H1 (cell line): ENCODE measurements around the gene NUDT9. TPM values are rescaled to one million over a fixed set of nuclear protein-coding genes. Genes with fewer than 3 reads are reported as not detected.

ENCODE experiments used
- CTCF ChIA-PET: fragments of 300-600 bp; sonication (Branson Sonifier 250); formaldehyde crosslinking; loops from one replicate; lab custom pipeline; 2021; ENCODE audit not compliant: partially characterized antibody; lab: Charles Lee
- POLR2A ChIA-PET: fragments of 300-600 bp; sonication (Branson Sonifier 250); formaldehyde crosslinking; loops from one replicate; lab custom pipeline; 2021; ENCODE audit warnings: inconsistent platforms; ENCODE audit not compliant: partially characterized antibody; lab: Charles Lee
- DNase-seq, 2 experiments: peaks; one replicate each; pipeline versions ENCODE4 v3.0.0 to v3.0.0-alpha.2; 2010 to 2022; ENCODE audit warnings: low spot score in 2 of 2, low read depth in 1 of 2, mixed read lengths in 1 of 2
- FAIRE-seq: peaks from 2 replicates; lab custom pipeline; 2011; peaks lifted over from hg19 to GRCh38; lab: Jason Lieb, UNC
- H2AFZ ChIP-seq: 2 replicates; pipeline ENCODE4 v1.8.1; 2012; ENCODE audit warnings: low read length, inconsistent platforms
- H2AK5ac ChIP-seq: 2 replicates; pipeline ENCODE4 v1.6.1; 2013; ENCODE audit warnings: low read depth, low read length
- H2BK120ac ChIP-seq: replicated peaks from 2 replicates; pipeline ENCODE3; 2013; ENCODE audit warnings: low read depth, low read length, inconsistent platforms
- H2BK12ac ChIP-seq: 2 replicates; pipeline ENCODE4 v1.6.1; 2013; ENCODE audit warnings: low read depth, low read length
- H2BK15ac ChIP-seq: 2 replicates; pipeline ENCODE4 v1.6.1; 2013; ENCODE audit warnings: low read length
- H2BK20ac ChIP-seq: 2 replicates; pipeline ENCODE4 v1.6.1; 2013; ENCODE audit warnings: low read length
- H2BK5ac ChIP-seq: 2 replicates; pipeline ENCODE4 v1.6.1; 2013; ENCODE audit warnings: low read depth, low read length
- H3K14ac ChIP-seq: 2 replicates; pipeline ENCODE4 v1.6.1; 2013; ENCODE audit warnings: inconsistent platforms; ENCODE audit not compliant: insufficient read length
- H3K18ac ChIP-seq: 2 replicates; pipeline ENCODE4 v1.6.1; 2013; ENCODE audit warnings: low read length; ENCODE audit errors: extremely low read depth
- H3K23ac ChIP-seq: 2 replicates; pipeline ENCODE4 v1.6.1; 2013; ENCODE audit warnings: inconsistent platforms; ENCODE audit not compliant: insufficient read length
- H3K23me2 ChIP-seq: 2 replicates; pipeline ENCODE4 v1.6.1; 2013; ENCODE audit warnings: low read depth, low read length
- H3K27ac ChIP-seq: 2 replicates; pipeline ENCODE4 v1.6.1; 2011; ENCODE audit warnings: low read depth, low read length, inconsistent platforms
- H3K27me3 ChIP-seq, 4 experiments: replicated peaks in 1 of 4; 1 replicate in 1 of 4; 2 replicates in 3 of 4; pipeline versions ENCODE4 v1.6.1 to v1.8.1; 2011 to 2013; ENCODE audit warnings: low read length in 3 of 4, mild to moderate bottlenecking in 3 of 4, inconsistent platforms in 2 of 4, mixed read lengths in 2 of 4, moderate library complexity in 1 of 4; ENCODE audit not compliant: control insufficient read depth in 3 of 4, insufficient read depth in 3 of 4; ENCODE audit errors: extremely low read depth in 1 of 4
- H3K36me3 ChIP-seq, 4 experiments: 2 replicates each; pipeline versions ENCODE4 v1.6.1 to v1.8.1; 2011 to 2013; ENCODE audit warnings: mild to moderate bottlenecking in 4 of 4, low read length in 3 of 4, moderate library complexity in 2 of 4, control low read depth in 1 of 4, inconsistent platforms in 1 of 4; ENCODE audit not compliant: insufficient read depth in 4 of 4, control insufficient read depth in 2 of 4
- H3K4ac ChIP-seq: replicated peaks from 2 replicates; pipeline ENCODE3; 2013; ENCODE audit warnings: low read length, low read depth, mixed read lengths, inconsistent platforms; ENCODE audit not compliant: insufficient read length
- H3K4me1 ChIP-seq, 4 experiments: replicated peaks in 1 of 4; 1 replicate in 1 of 4; 2 replicates in 3 of 4; pipeline versions ENCODE4 v1.6.1 to v1.8.1; 2011 to 2013; ENCODE audit warnings: low read length in 3 of 4, inconsistent platforms in 2 of 4, mixed read lengths in 1 of 4; ENCODE audit not compliant: insufficient read depth in 4 of 4, control insufficient read depth in 3 of 4
- H3K4me2 ChIP-seq, 2 experiments: 2 replicates each; pipeline versions ENCODE4 v1.6.1 to v1.8.1; 2011 to 2013; ENCODE audit warnings: low read depth in 2 of 2, low read length in 2 of 2, control low read depth in 1 of 2, inconsistent platforms in 1 of 2, mild to moderate bottlenecking in 1 of 2; ENCODE audit not compliant: insufficient read depth in 1 of 2
- H3K4me3 ChIP-seq, 4 experiments: fragments of 200-600, 300-600 bp in 1 of 4; sonication (generic), shearing (Covaris generic), sonication (Bioruptor Twin) in 1 of 4; 2 replicates each; pipeline versions ENCODE4 v1.5.1 to v1.8.1; 2011 to 2016; ENCODE audit warnings: low read length in 4 of 4, low read depth in 3 of 4, control low read depth in 2 of 4, inconsistent platforms in 2 of 4, mild to moderate bottlenecking in 2 of 4, mixed read lengths in 1 of 4, moderate library complexity in 1 of 4; ENCODE audit not compliant: insufficient read depth in 2 of 4; ENCODE audit errors: extremely low read depth in 1 of 4
- H3K56ac ChIP-seq: replicated peaks from 2 replicates; pipeline ENCODE3; 2013; ENCODE audit warnings: low read depth, mild to moderate bottlenecking, mixed read lengths, low read length, inconsistent platforms; ENCODE audit not compliant: insufficient read length
- H3K79me1 ChIP-seq: 2 replicates; pipeline ENCODE4 v1.6.1; 2013; ENCODE audit warnings: low read depth, low read length, control low read depth
- H3K79me2 ChIP-seq, 2 experiments: 2 replicates each; pipeline versions ENCODE4 v1.6.1 to v1.8.1; 2012 to 2013; ENCODE audit warnings: low read length in 2 of 2, mild to moderate bottlenecking in 2 of 2, inconsistent platforms in 1 of 2; ENCODE audit not compliant: insufficient read depth in 2 of 2, control insufficient read depth in 1 of 2
- H3K9ac ChIP-seq, 4 experiments: replicated peaks in 1 of 4; 1 replicate in 1 of 4; 2 replicates in 3 of 4; pipeline versions ENCODE4 v1.6.1 to v1.8.1; 2011 to 2013; ENCODE audit warnings: low read depth in 3 of 4, low read length in 3 of 4, control low read depth in 2 of 4, mild to moderate bottlenecking in 2 of 4, moderate library complexity in 2 of 4, inconsistent platforms in 1 of 4; ENCODE audit errors: extremely low read depth in 1 of 4
- H3K9me3 ChIP-seq, 2 experiments: 2 replicates each; pipeline versions ENCODE4 v1.6.1 to v1.8.1; 2012 to 2013; ENCODE audit warnings: mild to moderate bottlenecking in 2 of 2, moderate library complexity in 2 of 2, control low read depth in 1 of 2, inconsistent platforms in 1 of 2, low read depth in 1 of 2, low read length in 1 of 2, mixed read lengths in 1 of 2; ENCODE audit not compliant: insufficient read depth in 2 of 2
- H4K20me1 ChIP-seq, 2 experiments: replicated peaks in 1 of 2; 2 replicates each; pipeline versions ENCODE3 to v1.8.1; 2011 to 2013; ENCODE audit warnings: inconsistent platforms in 2 of 2, low read length in 2 of 2, mild to moderate bottlenecking in 1 of 2; ENCODE audit not compliant: insufficient read depth in 2 of 2, control insufficient read depth in 1 of 2
- H4K5ac ChIP-seq: 2 replicates; pipeline ENCODE4 v1.6.1; 2013; ENCODE audit warnings: low read length, low read depth, mixed read lengths, inconsistent platforms; ENCODE audit not compliant: insufficient read length
- H4K8ac ChIP-seq: 2 replicates; pipeline ENCODE4 v1.8.0; 2013; ENCODE audit warnings: mild to moderate bottlenecking, moderate library complexity, low read length, inconsistent platforms; ENCODE audit not compliant: insufficient read depth; ENCODE audit errors: extremely low read depth
- H4K91ac ChIP-seq: replicated peaks from 2 replicates; pipeline ENCODE3; 2013; ENCODE audit warnings: low read length, mixed read lengths, inconsistent platforms; ENCODE audit not compliant: insufficient read length
- WGBS, 2 experiments: shearing (Covaris generic) in 1 of 2; methylation state at CpG; one replicate each; pipeline versions ENCODE4 v1.1.6 to v1.1.7; 2013 to 2015; ENCODE audit warnings: low lambda C conversion rate in 2 of 2, mixed read lengths in 2 of 2, inconsistent platforms in 1 of 2, low coverage in 1 of 2, missing lambda C conversion rate in 1 of 2; ENCODE audit not compliant: insufficient replicate concordance in 2 of 2, insufficient coverage in 1 of 2, insufficient read length in 1 of 2; ENCODE audit errors: extremely low coverage in 1 of 2, missing lambda C conversion rate in 1 of 2; 5-methylcytosine and 5-hydroxymethylcytosine counted together
- polyA plus RNA-seq, 7 experiments: library from polyadenylated mRNA; depleted of rRNA in 3 of 7; stranded (reverse) in 5 of 7; unstranded in 2 of 7; fragments of >200 nt in 5 of 7; fragments of 200-250 nt in 2 of 7; gene quantifications; 1 replicate in 5 of 7; 2 replicates in 1 of 7; 4 replicates in 1 of 7; pipeline versions ENCODE4 v1.2.1 to v1.2.3, GENCODE V29; 2011 to 2013; ENCODE audit warnings: missing spikeins in 2 of 7, mixed read lengths in 2 of 7
- total RNA-seq: library from RNA; stranded (reverse); fragmentation: NEBNext Ultra II Directional; extraction: Animal tissue kit (Norgen Biotek cat#: 25700); gene quantifications from 2 replicates; pipeline ENCODE4 v1.2.1, GENCODE V29; 2021

The NUDT9 gene
- total and polyA plus RNA-seq, 2 of the 8 experiments (the other 6 are each of a cell fraction or from before 2014, with no cell fraction given) = 13.2 to 27.6 TPM

DNA sequence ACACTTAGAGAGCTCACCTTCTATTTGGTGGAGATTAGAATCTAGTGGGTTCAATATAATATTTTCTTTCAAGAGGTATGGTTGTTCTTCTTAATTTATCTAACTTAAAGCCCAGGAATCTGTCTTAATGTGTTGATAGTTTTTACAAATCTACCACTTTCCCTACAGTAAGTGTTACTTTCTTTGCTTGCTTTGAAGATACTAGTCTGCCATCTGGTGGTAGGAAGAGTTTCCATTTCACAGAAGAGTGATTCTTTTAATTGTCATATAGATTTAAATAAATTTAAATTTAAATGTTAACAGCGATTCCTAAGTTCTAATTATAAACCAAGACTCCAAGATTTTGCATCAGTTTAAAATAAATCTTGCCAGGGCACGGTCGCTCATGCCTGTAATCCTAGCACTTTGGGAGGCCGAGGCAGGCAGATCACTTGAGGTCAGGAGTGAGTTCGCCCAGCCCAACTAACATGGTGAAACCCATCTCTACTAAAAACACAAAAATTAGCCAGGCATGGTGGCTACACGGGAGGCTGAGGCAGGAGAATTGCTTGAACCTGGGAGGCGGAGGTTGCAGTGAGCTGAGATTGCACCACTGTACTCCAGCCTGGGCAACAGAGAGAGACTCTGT is 43.5 kb downstream of the NUDT9 start:
- H2AK5ac ChIP-seq = no peak overlapping the region
- H3K9me3 ChIP-seq = no peaks in the 10 kb centered on the region
- no peak overlapping the region for H3K4me2 ChIP-seq
- no peak overlapping the region for H3K27ac ChIP-seq
- peaks cover 0 to 5% (median 0%) of the 10 kb centered on the region in 4 experiments; a peak in 1 of 7 replicates for H3K4me1 ChIP-seq
- no peak overlapping the region for H3K23ac ChIP-seq
- no peak overlapping the region for H2BK15ac ChIP-seq
- no peak overlapping the region for H2BK120ac ChIP-seq
- H3K79me1 ChIP-seq = no peaks in the 10 kb centered on the region
- H2BK20ac ChIP-seq = no peak overlapping the region
- H3K4me3 ChIP-seq = no peak overlapping the region
- H4K91ac ChIP-seq = no peak overlapping the region
- no peak overlapping the region for H3K14ac ChIP-seq
- POLR2A ChIA-PET = interaction anchor here (0.9 kb wide), 1 partner anchor 43 kb away, joined by 3 read pairs; the partner anchor contains the start of gene NUDT9
- no peak overlapping the region for H3K9ac ChIP-seq
- H3K56ac ChIP-seq = no peak overlapping the region
- no peaks in the 10 kb centered on the region for H3K79me2 ChIP-seq
- H2BK5ac ChIP-seq = no peak overlapping the region
- H2BK12ac ChIP-seq = no peak overlapping the region
- FAIRE-seq (peak; percentile 39), DNase-seq (no peak)
- 46% methylated on average over 7 of the region's 7 CpGs; no CpG with 5 or more reads in 1 of the 2 experiments for WGBS, 2 experiments
- H2AFZ ChIP-seq = no peak overlapping the region
- CTCF ChIA-PET = interaction anchor here (0.8 to 5.5 kb wide), 21 partner anchors 9 to 555 kb away, joined by 3 to 34 read pairs (median 4); no protein-coding TSS in a partner anchor
- no peaks in the 10 kb centered on the region for H3K23me2 ChIP-seq
- H4K20me1 ChIP-seq = no peaks in the 10 kb centered on the region
- H4K8ac ChIP-seq = no peak overlapping the region
- no peak overlapping the region for H4K5ac ChIP-seq
- no peak overlapping the region for H3K18ac ChIP-seq
- H3K27me3 ChIP-seq = no peaks in the 10 kb centered on the region
- no peaks in the 10 kb centered on the region for H3K36me3 ChIP-seq
- no peak overlapping the region for H3K4ac ChIP-seq
